H1 (cell line): ENCODE data around the gene ZBTB7B. TPM values are rescaled to one million over a fixed set of nuclear protein-coding genes. Genes with fewer than 3 reads are reported as not detected.

ENCODE experiments used
- CTCF ChIA-PET: fragments of 300-600 bp; sonication (Branson Sonifier 250); formaldehyde crosslinking; loops from one replicate; lab custom pipeline; 2021; ENCODE audit not compliant: partially characterized antibody; lab: Charles Lee
- POLR2A ChIA-PET: fragments of 300-600 bp; sonication (Branson Sonifier 250); formaldehyde crosslinking; loops from one replicate; lab custom pipeline; 2021; ENCODE audit warnings: inconsistent platforms; ENCODE audit not compliant: partially characterized antibody; lab: Charles Lee
- DNase-seq, 2 experiments: peaks; one replicate each; pipeline versions ENCODE4 v3.0.0 to v3.0.0-alpha.2; 2010 to 2022; ENCODE audit warnings: low spot score in 2 of 2, low read depth in 1 of 2, mixed read lengths in 1 of 2
- FAIRE-seq: peaks from 2 replicates; lab custom pipeline; 2011; peaks lifted over from hg19 to GRCh38; lab: Jason Lieb, UNC
- H2AFZ ChIP-seq: 2 replicates; pipeline ENCODE4 v1.8.1; 2012; ENCODE audit warnings: low read length, inconsistent platforms
- H2AK5ac ChIP-seq: 2 replicates; pipeline ENCODE4 v1.6.1; 2013; ENCODE audit warnings: low read depth, low read length
- H2BK120ac ChIP-seq: replicated peaks from 2 replicates; pipeline ENCODE3; 2013; ENCODE audit warnings: low read depth, low read length, inconsistent platforms
- H2BK12ac ChIP-seq: 2 replicates; pipeline ENCODE4 v1.6.1; 2013; ENCODE audit warnings: low read depth, low read length
- H2BK15ac ChIP-seq: 2 replicates; pipeline ENCODE4 v1.6.1; 2013; ENCODE audit warnings: low read length
- H2BK20ac ChIP-seq: 2 replicates; pipeline ENCODE4 v1.6.1; 2013; ENCODE audit warnings: low read length
- H2BK5ac ChIP-seq: 2 replicates; pipeline ENCODE4 v1.6.1; 2013; ENCODE audit warnings: low read depth, low read length
- H3K14ac ChIP-seq: 2 replicates; pipeline ENCODE4 v1.6.1; 2013; ENCODE audit warnings: inconsistent platforms; ENCODE audit not compliant: insufficient read length
- H3K18ac ChIP-seq: 2 replicates; pipeline ENCODE4 v1.6.1; 2013; ENCODE audit warnings: low read length; ENCODE audit errors: extremely low read depth
- H3K23ac ChIP-seq: 2 replicates; pipeline ENCODE4 v1.6.1; 2013; ENCODE audit warnings: inconsistent platforms; ENCODE audit not compliant: insufficient read length
- H3K23me2 ChIP-seq: 2 replicates; pipeline ENCODE4 v1.6.1; 2013; ENCODE audit warnings: low read depth, low read length
- H3K27ac ChIP-seq: 2 replicates; pipeline ENCODE4 v1.6.1; 2011; ENCODE audit warnings: low read depth, low read length, inconsistent platforms
- H3K27me3 ChIP-seq, 4 experiments: replicated peaks in 1 of 4; 1 replicate in 1 of 4; 2 replicates in 3 of 4; pipeline versions ENCODE4 v1.6.1 to v1.8.1; 2011 to 2013; ENCODE audit warnings: low read length in 3 of 4, mild to moderate bottlenecking in 3 of 4, inconsistent platforms in 2 of 4, mixed read lengths in 2 of 4, moderate library complexity in 1 of 4; ENCODE audit not compliant: control insufficient read depth in 3 of 4, insufficient read depth in 3 of 4; ENCODE audit errors: extremely low read depth in 1 of 4
- H3K36me3 ChIP-seq, 4 experiments: 2 replicates each; pipeline versions ENCODE4 v1.6.1 to v1.8.1; 2011 to 2013; ENCODE audit warnings: mild to moderate bottlenecking in 4 of 4, low read length in 3 of 4, moderate library complexity in 2 of 4, control low read depth in 1 of 4, inconsistent platforms in 1 of 4; ENCODE audit not compliant: insufficient read depth in 4 of 4, control insufficient read depth in 2 of 4
- H3K4ac ChIP-seq: replicated peaks from 2 replicates; pipeline ENCODE3; 2013; ENCODE audit warnings: low read length, low read depth, mixed read lengths, inconsistent platforms; ENCODE audit not compliant: insufficient read length
- H3K4me1 ChIP-seq, 4 experiments: replicated peaks in 1 of 4; 1 replicate in 1 of 4; 2 replicates in 3 of 4; pipeline versions ENCODE4 v1.6.1 to v1.8.1; 2011 to 2013; ENCODE audit warnings: low read length in 3 of 4, inconsistent platforms in 2 of 4, mixed read lengths in 1 of 4; ENCODE audit not compliant: insufficient read depth in 4 of 4, control insufficient read depth in 3 of 4
- H3K4me2 ChIP-seq, 2 experiments: 2 replicates each; pipeline versions ENCODE4 v1.6.1 to v1.8.1; 2011 to 2013; ENCODE audit warnings: low read depth in 2 of 2, low read length in 2 of 2, control low read depth in 1 of 2, inconsistent platforms in 1 of 2, mild to moderate bottlenecking in 1 of 2; ENCODE audit not compliant: insufficient read depth in 1 of 2
- H3K4me3 ChIP-seq, 4 experiments: fragments of 200-600, 300-600 bp in 1 of 4; sonication (generic), shearing (Covaris generic), sonication (Bioruptor Twin) in 1 of 4; 2 replicates each; pipeline versions ENCODE4 v1.5.1 to v1.8.1; 2011 to 2016; ENCODE audit warnings: low read length in 4 of 4, low read depth in 3 of 4, control low read depth in 2 of 4, inconsistent platforms in 2 of 4, mild to moderate bottlenecking in 2 of 4, mixed read lengths in 1 of 4, moderate library complexity in 1 of 4; ENCODE audit not compliant: insufficient read depth in 2 of 4; ENCODE audit errors: extremely low read depth in 1 of 4
- H3K56ac ChIP-seq: replicated peaks from 2 replicates; pipeline ENCODE3; 2013; ENCODE audit warnings: low read depth, mild to moderate bottlenecking, mixed read lengths, low read length, inconsistent platforms; ENCODE audit not compliant: insufficient read length
- H3K79me1 ChIP-seq: 2 replicates; pipeline ENCODE4 v1.6.1; 2013; ENCODE audit warnings: low read depth, low read length, control low read depth
- H3K79me2 ChIP-seq, 2 experiments: 2 replicates each; pipeline versions ENCODE4 v1.6.1 to v1.8.1; 2012 to 2013; ENCODE audit warnings: low read length in 2 of 2, mild to moderate bottlenecking in 2 of 2, inconsistent platforms in 1 of 2; ENCODE audit not compliant: insufficient read depth in 2 of 2, control insufficient read depth in 1 of 2
- H3K9ac ChIP-seq, 4 experiments: replicated peaks in 1 of 4; 1 replicate in 1 of 4; 2 replicates in 3 of 4; pipeline versions ENCODE4 v1.6.1 to v1.8.1; 2011 to 2013; ENCODE audit warnings: low read depth in 3 of 4, low read length in 3 of 4, control low read depth in 2 of 4, mild to moderate bottlenecking in 2 of 4, moderate library complexity in 2 of 4, inconsistent platforms in 1 of 4; ENCODE audit errors: extremely low read depth in 1 of 4
- H3K9me3 ChIP-seq, 2 experiments: 2 replicates each; pipeline versions ENCODE4 v1.6.1 to v1.8.1; 2012 to 2013; ENCODE audit warnings: mild to moderate bottlenecking in 2 of 2, moderate library complexity in 2 of 2, control low read depth in 1 of 2, inconsistent platforms in 1 of 2, low read depth in 1 of 2, low read length in 1 of 2, mixed read lengths in 1 of 2; ENCODE audit not compliant: insufficient read depth in 2 of 2
- H4K20me1 ChIP-seq, 2 experiments: replicated peaks in 1 of 2; 2 replicates each; pipeline versions ENCODE3 to v1.8.1; 2011 to 2013; ENCODE audit warnings: inconsistent platforms in 2 of 2, low read length in 2 of 2, mild to moderate bottlenecking in 1 of 2; ENCODE audit not compliant: insufficient read depth in 2 of 2, control insufficient read depth in 1 of 2
- H4K5ac ChIP-seq: 2 replicates; pipeline ENCODE4 v1.6.1; 2013; ENCODE audit warnings: low read length, low read depth, mixed read lengths, inconsistent platforms; ENCODE audit not compliant: insufficient read length
- H4K8ac ChIP-seq: 2 replicates; pipeline ENCODE4 v1.8.0; 2013; ENCODE audit warnings: mild to moderate bottlenecking, moderate library complexity, low read length, inconsistent platforms; ENCODE audit not compliant: insufficient read depth; ENCODE audit errors: extremely low read depth
- H4K91ac ChIP-seq: replicated peaks from 2 replicates; pipeline ENCODE3; 2013; ENCODE audit warnings: low read length, mixed read lengths, inconsistent platforms; ENCODE audit not compliant: insufficient read length
- EZH2 ChIP-seq: fragments of 200-600 bp; sonication (generic); IDR thresholded peaks from 2 replicates; pipeline ENCODE4 v1.7.1; 2012; ENCODE audit warnings: low read depth, mild to moderate bottlenecking, moderate library complexity, low read length, inconsistent platforms; ENCODE audit not compliant: severe bottlenecking
- PHF8 ChIP-seq: fragments of 200-600 bp; sonication (generic); conservative IDR thresholded peaks from 2 replicates; pipeline ENCODE4 v1.7.1; 2012; ENCODE audit warnings: low read depth, mild to moderate bottlenecking, inconsistent platforms, low read length, moderate library complexity
- POLR2A ChIP-seq, 2 experiments: IDR thresholded peaks; 1 replicate in 1 of 2; 2 replicates in 1 of 2; pipeline ENCODE4 v1.6.1; 2011; ENCODE audit warnings: low read depth in 2 of 2, low read length in 2 of 2, mild to moderate bottlenecking in 2 of 2; ENCODE audit errors: control extremely low read depth in 1 of 2
- POLR2AphosphoS5 ChIP-seq: IDR thresholded peaks from 2 replicates; pipeline ENCODE4 v1.6.1; 2011; ENCODE audit warnings: low read depth, low read length
- RFX5 ChIP-seq: IDR thresholded peaks from 2 replicates; pipeline ENCODE4 v1.6.1; 2011; ENCODE audit warnings: low read depth, low read length, improper control_type of control experiment, borderline replicate concordance
- SUZ12 ChIP-seq: fragments of 200-600 bp; sonication (generic); IDR thresholded peaks from 2 replicates; pipeline ENCODE4 v1.6.1; 2012; ENCODE audit warnings: mild to moderate bottlenecking, inconsistent platforms, low read length, moderate library complexity, mixed read lengths
- WGBS, 2 experiments: shearing (Covaris generic) in 1 of 2; methylation state at CpG; one replicate each; pipeline versions ENCODE4 v1.1.6 to v1.1.7; 2013 to 2015; ENCODE audit warnings: low lambda C conversion rate in 2 of 2, mixed read lengths in 2 of 2, inconsistent platforms in 1 of 2, low coverage in 1 of 2, missing lambda C conversion rate in 1 of 2; ENCODE audit not compliant: insufficient replicate concordance in 2 of 2, insufficient coverage in 1 of 2, insufficient read length in 1 of 2; ENCODE audit errors: extremely low coverage in 1 of 2, missing lambda C conversion rate in 1 of 2; 5-methylcytosine and 5-hydroxymethylcytosine counted together
- polyA plus RNA-seq, 7 experiments: library from polyadenylated mRNA; depleted of rRNA in 3 of 7; stranded (reverse) in 5 of 7; unstranded in 2 of 7; fragments of >200 nt in 5 of 7; fragments of 200-250 nt in 2 of 7; gene quantifications; 1 replicate in 5 of 7; 2 replicates in 1 of 7; 4 replicates in 1 of 7; pipeline versions ENCODE4 v1.2.1 to v1.2.3, GENCODE V29; 2011 to 2013; ENCODE audit warnings: missing spikeins in 2 of 7, mixed read lengths in 2 of 7
- total RNA-seq: library from RNA; stranded (reverse); fragmentation: NEBNext Ultra II Directional; extraction: Animal tissue kit (Norgen Biotek cat#: 25700); gene quantifications from 2 replicates; pipeline ENCODE4 v1.2.1, GENCODE V29; 2021

Gene ZBTB7B
- total and polyA plus RNA-seq, 2 of the 8 experiments (the other 6 are each of a cell fraction or from before 2014, with no cell fraction given) = 24.5 to 36.9 TPM

GRCh38 chr1:154989195-154989860 is 13.3 kb upstream of the ZBTB7B start:
- no peak overlapping the region for H3K27ac ChIP-seq
- H2BK12ac ChIP-seq = no peak overlapping the region
- H3K4me3 ChIP-seq = no peak overlapping the region
- H3K79me2 ChIP-seq = peaks cover 0 to 40% of the 10 kb centered on the region in 2 experiments; a peak in 3 of 4 replicates
- H3K4me2 ChIP-seq = no peak overlapping the region
- H3K23me2 ChIP-seq = no peaks in the 10 kb centered on the region; the same call in 1 of the 2 replicates
- peaks cover 13 to 47% (median 35%) of the 10 kb centered on the region in 4 experiments for H3K36me3 ChIP-seq
- H4K8ac ChIP-seq = no peak overlapping the region
- peaks cover 0 to 7% (median 3%) of the 10 kb centered on the region in 4 experiments; a peak in 3 of 7 replicates for H3K4me1 ChIP-seq
- H3K23ac ChIP-seq = no peak overlapping the region
- 0 out of 2 replicates have a peak overlapping the region, but pooled peaks have one; percentile 32 for H2BK20ac ChIP-seq
- TF ChIP-seq PHF8 = no peak
- TF ChIP-seq EZH2 = no peak
- no peak for TF ChIP-seq RFX5
- TF ChIP-seq SUZ12 = no peak
- TF ChIP-seq POLR2A (IDR thresholded peaks at IDR 0.05; ENCODE audit: control extremely low read depth in 1 of 2, low read depth in 2 of 2, low read length in 2 of 2) = peak in 1 of 2 experiments; percentile 15; a peak in 1 of 3 replicates
- peak; percentile 61 for TF ChIP-seq POLR2AphosphoS5
- no peak overlapping the region for H3K56ac ChIP-seq
- H3K9me3 ChIP-seq = no peaks in the 10 kb centered on the region
- H2AFZ ChIP-seq = no peak overlapping the region
- H3K27me3 ChIP-seq = no peaks in the 10 kb centered on the region
- H2AK5ac ChIP-seq = no peak overlapping the region
- H2BK5ac ChIP-seq = no peak overlapping the region
- FAIRE-seq = no peak
- H2BK120ac ChIP-seq = no peak overlapping the region
- H2BK15ac ChIP-seq = no peak overlapping the region
- ChIA-PET POLR2A (interaction anchor here (2.0 to 42.8 kb wide), 4 partner anchors 6 to 31 kb away, joined by 5 to 702 read pairs (median 682); partner anchors contain the start of genes CKS1B, FLAD1, LENEP and PBXIP1), CTCF (interaction anchor here (0.9 to 2.0 kb wide), 9 partner anchors 12 to 83 kb away, joined by 3 to 8 read pairs (median 4); partner anchors contain the start of genes PBXIP1 and SHC1)
- no peak overlapping the region for H4K91ac ChIP-seq
- peaks cover 4% of the 10 kb centered on the region; the same call in 1 of the 2 replicates for H3K79me1 ChIP-seq
- 82% methylated on average over 3 of the region's 3 CpGs; no CpG with 5 or more reads in 1 of the 2 experiments for WGBS, 2 experiments
- H4K20me1 ChIP-seq = peaks cover 15 to 22% of the 10 kb centered on the region in 2 experiments
- DNase-seq = no peak
- H3K4ac ChIP-seq = no peak overlapping the region
- no peak overlapping the region for H4K5ac ChIP-seq
- no peak overlapping the region for H3K9ac ChIP-seq
- H3K14ac ChIP-seq = no peak overlapping the region
- H3K18ac ChIP-seq = no peak overlapping the region
